Osteocyte (in vitro differentiated cells): ENCODE results near the gene RPP30. TPM values are rescaled to one million over a fixed set of nuclear protein-coding genes. Genes with fewer than 3 reads are reported as not detected.
"Not testable (repeated sequence)": the region's sequence is repeated elsewhere in the genome, so short reads cannot be mapped to it uniquely, and the experiment has no call there.

Experiments used
- DNase-seq: peaks from one replicate; pipeline ENCODE4 v3.0.0; 2021; ENCODE audit warnings: mixed read lengths; ENCODE audit not compliant: unreplicated experiment; ENCODE audit errors: extremely low spot score
- H3K27ac Mint-ChIP-seq: one replicate; pipeline ENCODE4 v1.8.0; 2021; ENCODE audit warnings: mild to moderate bottlenecking, mixed read lengths; ENCODE audit not compliant: unreplicated experiment
- H3K27me3 Mint-ChIP-seq: one replicate; pipeline ENCODE4 v1.8.0; 2021; ENCODE audit warnings: mixed read lengths; ENCODE audit not compliant: unreplicated experiment
- H3K36me3 Mint-ChIP-seq: one replicate; pipeline ENCODE4 v1.8.0; 2021; ENCODE audit warnings: mixed read lengths; ENCODE audit not compliant: unreplicated experiment
- H3K4me1 Mint-ChIP-seq: one replicate; pipeline ENCODE4 v1.8.0; 2021; ENCODE audit warnings: mixed read lengths; ENCODE audit not compliant: unreplicated experiment
- H3K4me3 Mint-ChIP-seq: one replicate; pipeline ENCODE4 v1.8.0; 2021; ENCODE audit warnings: mild to moderate bottlenecking, moderate library complexity, mixed read lengths; ENCODE audit not compliant: unreplicated experiment
- H3K9me3 Mint-ChIP-seq: one replicate; pipeline ENCODE4 v1.8.0; 2021; ENCODE audit warnings: mixed read lengths; ENCODE audit not compliant: unreplicated experiment
- CTCF ChIP-seq: fragments of 200-600 bp; sonication (generic); IDR thresholded peaks from 2 replicates; pipeline ENCODE4 v1.5.0; 2021; ENCODE audit warnings: antibody characterized with exemption, mild to moderate bottlenecking, moderate library complexity
- total RNA-seq: library from RNA; stranded (reverse); gene quantifications from 2 replicates; pipeline ENCODE4 v1.2.1, GENCODE V29; 2021

Gene RPP30
- total RNA-seq, 1 donor from 2014 or later = 31.8 TPM

DNA sequence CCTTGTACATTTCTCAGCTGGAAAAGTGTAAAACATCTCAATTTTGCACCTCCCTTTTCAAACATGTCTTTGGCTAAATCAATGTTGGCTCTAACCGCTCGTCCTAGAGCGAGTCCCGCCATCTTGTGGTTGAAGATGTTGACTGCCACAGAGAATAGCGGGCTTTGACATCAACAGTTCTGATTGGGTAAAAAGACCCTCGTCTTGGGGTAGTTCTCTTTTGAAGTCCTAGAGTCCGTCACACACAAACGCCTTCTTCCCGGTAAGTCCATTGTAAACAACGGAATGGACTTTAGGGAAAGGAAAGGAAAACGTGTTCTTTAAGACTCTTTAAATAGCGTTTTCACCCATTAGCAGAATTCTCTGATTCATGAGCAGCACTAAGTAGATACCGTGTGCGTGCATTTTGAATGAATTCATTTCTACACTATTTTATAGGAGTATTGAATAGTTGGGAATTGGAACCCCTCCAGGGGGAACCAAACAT is 452 bp upstream of the RPP30 start:
- peaks cover 24% of the 10 kb centered on the region for H3K4me1 Mint-ChIP-seq
- TF ChIP-seq CTCF = peak; percentile 66
- DNase-seq = no peak
- peaks cover 4% of the 10 kb centered on the region for H3K36me3 Mint-ChIP-seq
- H3K9me3 Mint-ChIP-seq = peaks cover 8% of the 10 kb centered on the region
- peak overlapping the region; percentile 89 for H3K27ac Mint-ChIP-seq
- peaks cover 35% of the 10 kb centered on the region for H3K27me3 Mint-ChIP-seq
- peak overlapping the region; percentile 99 for H3K4me3 Mint-ChIP-seq

- peaks cover 8% of the 10 kb centered on the region for H3K9me3 Mint-ChIP-seq
- peak overlapping the region; percentile 99 for H3K4me3 Mint-ChIP-seq
- no peak for TF ChIP-seq CTCF
- peaks cover 10% of the 10 kb centered on the region for H3K36me3 Mint-ChIP-seq
- no peak for DNase-seq
- peaks cover 24% of the 10 kb centered on the region for H3K4me1 Mint-ChIP-seq
- peak overlapping the region; percentile 89 for H3K27ac Mint-ChIP-seq
- H3K27me3 Mint-ChIP-seq = peaks cover 22% of the 10 kb centered on the region
Measured at GRCh38 chr10:90872648-90873020, 860 bp downstream of the RPP30 start.

- Mint-ChIP-seq H3K36me3 (peaks cover 37% of the 10 kb centered on the region), H3K27ac (no peak overlapping the region), H3K4me3 (no peak overlapping the region), H3K27me3 (no peaks in the 10 kb centered on the region), H3K9me3 (no peaks in the 10 kb centered on the region), H3K4me1 (peaks cover 2% of the 10 kb centered on the region)
- TF ChIP-seq CTCF = no peak
- DNase-seq = no peak
Measured at GRCh38 chr10:90879062-90879461, 7.3 kb downstream of the RPP30 start.

- H3K9me3 Mint-ChIP-seq, H3K4me3 Mint-ChIP-seq, H3K27me3 Mint-ChIP-seq, DNase-seq, H3K27ac Mint-ChIP-seq, H3K4me1 Mint-ChIP-seq: not testable (repeated sequence)
- TF ChIP-seq CTCF = peak; percentile 68
- peaks cover 41% of the 10 kb centered on the region for H3K36me3 Mint-ChIP-seq
Measured at GRCh38 chr10:90880059-90880719, 8.4 kb downstream of the RPP30 start.

DNA sequence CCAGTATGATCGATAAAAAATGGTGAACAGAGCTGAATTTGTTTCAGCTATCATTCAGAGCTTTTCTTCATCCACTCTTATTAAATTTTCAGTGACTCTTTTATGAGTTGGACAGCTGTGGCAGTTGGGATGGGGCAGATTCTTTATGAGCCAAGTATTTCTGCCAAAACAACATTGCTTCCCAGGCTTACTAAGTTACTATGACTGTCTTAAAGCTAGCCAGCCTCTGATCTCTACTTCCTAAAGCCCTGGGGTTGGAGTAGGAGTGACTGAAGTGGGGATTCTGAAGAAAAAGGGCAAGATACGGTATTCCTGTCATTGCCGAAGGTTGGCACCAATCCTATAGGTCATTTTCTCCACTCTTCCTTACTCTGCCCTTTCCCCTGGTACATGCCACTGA is 12.7 kb downstream of the RPP30 start:
- no peak overlapping the region for H3K27ac Mint-ChIP-seq
- DNase-seq = no peak
- H3K27me3 Mint-ChIP-seq = no peaks in the 10 kb centered on the region
- no peak overlapping the region for H3K4me3 Mint-ChIP-seq
- TF ChIP-seq CTCF = no peak
- no peaks in the 10 kb centered on the region for H3K4me1 Mint-ChIP-seq
- peaks cover 48% of the 10 kb centered on the region for H3K36me3 Mint-ChIP-seq
- H3K9me3 Mint-ChIP-seq = no peaks in the 10 kb centered on the region
